Coronary artery (tissue), 2 donors: ENCODE measurements around the gene SLC25A25.
A peak's percentile ranks its signal among the peaks of the same experiment; 100 is the strongest.

Experiments
- DNase-seq: peaks from one replicate; pipeline ENCODE4 v3.0.0-alpha.2; 2017; ENCODE audit warnings: low spot score
- H3K27ac ChIP-seq, 2 donors: fragments of 200-600 bp; sonication (generic); one replicate each; pipeline ENCODE4 v1.5.1; 2016 to 2019
- H3K4me3 ChIP-seq: fragments of 200-600 bp; sonication (generic); 2 replicates; pipeline ENCODE4 v1.5.1; 2016; ENCODE audit warnings: mild to moderate bottlenecking, moderate library complexity
- TF ChIP-seq, protein P1 (sequence below): fragments of 200-600 bp; sonication (generic); IDR thresholded peaks from one replicate; pipeline ENCODE4 v1.5.1; 2019; ENCODE audit warnings: antibody characterized with exemption

Gene SLC25A25

DNA sequence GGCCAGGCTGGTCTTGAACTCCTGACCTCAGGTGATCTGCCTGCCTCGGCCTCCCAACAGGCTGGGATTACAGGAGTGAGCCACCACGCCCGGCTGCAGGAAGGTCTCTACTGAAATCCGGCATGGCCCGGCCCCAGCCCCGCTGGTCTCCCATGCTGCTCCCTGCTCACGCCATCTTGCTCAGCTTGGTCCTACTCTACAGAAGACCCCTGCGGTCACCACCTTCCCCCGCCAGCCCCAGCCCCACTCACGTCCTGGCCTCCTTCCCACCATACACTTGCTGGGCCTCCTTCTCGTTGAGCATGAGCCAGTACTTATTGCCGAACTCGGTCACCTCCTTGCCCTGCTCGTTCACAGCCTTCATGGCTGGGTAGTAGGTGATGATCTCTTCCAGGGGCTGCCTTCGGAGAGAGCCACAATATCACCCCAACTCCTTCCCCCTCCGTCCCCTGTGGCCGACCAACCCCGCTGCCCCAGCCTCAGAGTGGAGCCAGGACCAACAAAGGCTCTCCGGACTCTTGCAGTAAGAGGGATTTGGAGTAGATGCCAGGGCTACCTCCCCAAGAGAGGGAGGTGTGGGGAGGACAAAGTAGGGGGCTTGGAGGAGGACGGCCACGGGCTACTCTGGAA lies 55.5 kb downstream of the SLC25A25 start:
- DNase-seq: no peak
- TF ChIP-seq, protein P1, sequence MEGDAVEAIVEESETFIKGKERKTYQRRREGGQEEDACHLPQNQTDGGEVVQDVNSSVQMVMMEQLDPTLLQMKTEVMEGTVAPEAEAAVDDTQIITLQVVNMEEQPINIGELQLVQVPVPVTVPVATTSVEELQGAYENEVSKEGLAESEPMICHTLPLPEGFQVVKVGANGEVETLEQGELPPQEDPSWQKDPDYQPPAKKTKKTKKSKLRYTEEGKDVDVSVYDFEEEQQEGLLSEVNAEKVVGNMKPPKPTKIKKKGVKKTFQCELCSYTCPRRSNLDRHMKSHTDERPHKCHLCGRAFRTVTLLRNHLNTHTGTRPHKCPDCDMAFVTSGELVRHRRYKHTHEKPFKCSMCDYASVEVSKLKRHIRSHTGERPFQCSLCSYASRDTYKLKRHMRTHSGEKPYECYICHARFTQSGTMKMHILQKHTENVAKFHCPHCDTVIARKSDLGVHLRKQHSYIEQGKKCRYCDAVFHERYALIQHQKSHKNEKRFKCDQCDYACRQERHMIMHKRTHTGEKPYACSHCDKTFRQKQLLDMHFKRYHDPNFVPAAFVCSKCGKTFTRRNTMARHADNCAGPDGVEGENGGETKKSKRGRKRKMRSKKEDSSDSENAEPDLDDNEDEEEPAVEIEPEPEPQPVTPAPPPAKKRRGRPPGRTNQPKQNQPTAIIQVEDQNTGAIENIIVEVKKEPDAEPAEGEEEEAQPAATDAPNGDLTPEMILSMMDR: no peak
- no peak overlapping the region for H3K27ac ChIP-seq
- no peak overlapping the region for H3K4me3 ChIP-seq

DNA sequence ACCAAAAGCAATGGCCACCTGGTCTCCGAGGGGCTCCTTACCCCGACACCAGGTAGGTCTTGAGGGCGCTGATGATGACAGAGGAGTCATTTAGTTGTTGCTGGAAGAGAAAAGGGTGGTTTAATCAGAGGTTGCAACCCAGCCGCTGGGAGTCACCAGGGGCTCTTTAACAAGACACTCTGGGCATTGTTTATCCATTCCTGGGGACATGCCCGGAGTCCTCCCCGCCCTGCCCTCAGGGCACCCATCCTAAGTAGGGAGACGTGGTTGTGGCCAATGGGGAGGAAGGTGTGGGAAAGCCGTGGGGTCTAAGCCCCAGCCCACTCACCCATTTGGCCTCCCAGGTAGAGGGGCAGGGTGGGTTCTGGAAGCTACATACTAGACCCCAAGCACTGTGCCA lies 56.4 kb downstream of the SLC25A25 start:
- DNase-seq: no peak
- H3K4me3 ChIP-seq: no peak overlapping the region
- TF ChIP-seq, protein P1: no peak
- H3K27ac ChIP-seq: no peak overlapping the region

DNA sequence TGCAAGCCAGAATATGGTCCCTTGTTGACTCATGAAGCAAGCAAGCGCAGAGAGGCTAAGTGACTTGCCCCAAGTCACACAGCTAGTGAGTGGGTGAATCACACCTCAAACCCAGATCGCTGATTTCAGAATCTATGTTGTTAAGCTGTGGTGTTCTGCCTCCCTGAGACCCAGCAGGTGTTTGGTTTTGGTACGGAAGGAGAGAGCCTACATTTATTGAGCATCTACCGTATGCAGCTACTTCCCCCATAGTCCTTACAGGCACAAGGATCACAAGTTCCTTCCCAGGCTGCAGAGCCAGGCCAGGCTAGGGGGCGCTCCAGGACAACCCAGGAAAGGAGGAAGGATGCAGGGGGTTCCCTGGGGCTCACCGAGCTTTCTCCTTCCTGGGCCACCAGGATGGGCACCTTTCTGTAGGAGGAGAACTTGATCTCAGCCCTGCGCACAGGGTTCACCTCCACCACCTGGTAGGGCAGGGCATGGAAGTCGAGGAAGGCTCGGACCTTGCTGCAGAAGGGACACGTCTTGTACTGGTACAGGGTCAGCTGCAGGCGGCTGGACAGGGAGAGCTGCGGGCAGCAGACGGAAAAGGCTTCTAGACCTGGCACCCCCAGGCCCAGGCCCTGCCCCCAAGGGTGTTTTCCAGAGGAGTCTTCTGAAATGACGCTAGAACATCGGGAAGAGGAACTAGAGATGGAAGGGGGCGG lies 57.0 kb downstream of the SLC25A25 start:
- no peak for DNase-seq
- no peak overlapping the region for H3K4me3 ChIP-seq
- no peak overlapping the region for H3K27ac ChIP-seq
- TF ChIP-seq, protein P1: no peak

DNA sequence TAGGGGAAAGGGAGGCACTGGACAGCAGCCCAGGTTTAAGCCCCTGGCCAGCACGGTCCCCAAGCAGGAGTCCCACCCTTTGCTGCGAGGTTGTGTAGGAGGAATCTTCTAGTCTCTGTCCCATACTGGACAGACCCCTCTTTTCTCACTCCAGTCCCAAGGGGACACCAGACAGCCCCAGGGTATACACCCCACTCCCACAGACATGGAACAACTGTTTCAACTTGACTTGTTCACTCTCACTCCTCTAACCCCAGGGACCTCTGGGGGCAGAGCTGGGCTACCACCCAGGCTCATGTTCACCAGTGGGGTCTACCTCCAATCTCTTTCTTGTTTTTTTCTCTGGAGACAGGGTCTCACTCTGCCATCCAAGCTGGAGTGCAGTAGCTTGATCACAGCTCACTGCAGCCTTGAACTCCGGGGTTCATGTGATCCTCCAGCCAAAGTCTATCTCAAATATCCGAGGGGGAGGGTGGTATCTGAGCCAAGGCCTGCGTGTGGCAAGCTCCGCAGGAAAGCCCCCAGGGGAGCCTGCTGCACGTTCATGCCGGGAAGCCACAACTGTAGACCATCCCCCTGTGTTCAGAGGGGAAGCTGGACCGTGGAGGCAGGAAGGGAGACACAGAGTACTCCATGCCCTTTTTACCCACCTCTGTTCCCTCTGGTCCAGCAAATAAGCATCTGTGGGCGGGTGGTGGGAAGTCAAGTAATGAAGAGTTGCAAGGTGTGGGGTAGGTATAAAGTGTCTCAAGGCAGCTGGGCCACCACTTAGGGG lies 57.7 kb downstream of the SLC25A25 start:
- TF ChIP-seq, protein P1: no peak
- Histone ChIP-seq H3K27ac (no peak overlapping the region), H3K4me3 (peak overlapping the region; percentile 100)
- DNase-seq: no peak

DNA sequence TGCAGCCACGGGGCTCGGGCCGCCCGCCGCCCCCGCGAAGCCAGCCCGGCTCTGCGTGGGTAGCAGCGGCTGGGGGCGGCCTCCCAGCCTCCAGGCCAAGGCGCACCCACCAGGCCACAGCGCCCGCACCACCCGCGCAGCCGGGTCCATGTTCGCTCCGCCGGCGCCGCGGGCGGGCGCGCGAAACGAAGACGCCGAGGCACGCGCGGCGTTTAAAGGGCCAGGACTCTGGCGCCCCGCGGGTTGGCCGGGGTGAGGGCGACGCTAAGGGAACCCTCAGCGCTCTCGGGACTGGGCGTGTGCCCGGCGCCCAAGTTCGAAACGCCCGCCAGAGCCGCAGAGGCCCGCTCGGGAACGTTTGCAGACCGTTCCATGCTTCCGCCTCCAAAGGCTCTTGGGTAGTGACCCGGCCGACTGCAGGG lies 59.5 kb downstream of the SLC25A25 start, which contains the start of gene PTGES2:
PTGES2 (minus strand) TSS at position 162 of the 422 bp plus-strand sequence; CDS start at position 150, 12 bp downstream.
- Histone ChIP-seq H3K27ac (peak within 1 kb of the TSS; percentile 89 to 96), H3K4me3 (peak within 1 kb of the TSS; percentile 100)
- DNase-seq: peak; percentile 86
- TF ChIP-seq, protein P1: no peak

DNA sequence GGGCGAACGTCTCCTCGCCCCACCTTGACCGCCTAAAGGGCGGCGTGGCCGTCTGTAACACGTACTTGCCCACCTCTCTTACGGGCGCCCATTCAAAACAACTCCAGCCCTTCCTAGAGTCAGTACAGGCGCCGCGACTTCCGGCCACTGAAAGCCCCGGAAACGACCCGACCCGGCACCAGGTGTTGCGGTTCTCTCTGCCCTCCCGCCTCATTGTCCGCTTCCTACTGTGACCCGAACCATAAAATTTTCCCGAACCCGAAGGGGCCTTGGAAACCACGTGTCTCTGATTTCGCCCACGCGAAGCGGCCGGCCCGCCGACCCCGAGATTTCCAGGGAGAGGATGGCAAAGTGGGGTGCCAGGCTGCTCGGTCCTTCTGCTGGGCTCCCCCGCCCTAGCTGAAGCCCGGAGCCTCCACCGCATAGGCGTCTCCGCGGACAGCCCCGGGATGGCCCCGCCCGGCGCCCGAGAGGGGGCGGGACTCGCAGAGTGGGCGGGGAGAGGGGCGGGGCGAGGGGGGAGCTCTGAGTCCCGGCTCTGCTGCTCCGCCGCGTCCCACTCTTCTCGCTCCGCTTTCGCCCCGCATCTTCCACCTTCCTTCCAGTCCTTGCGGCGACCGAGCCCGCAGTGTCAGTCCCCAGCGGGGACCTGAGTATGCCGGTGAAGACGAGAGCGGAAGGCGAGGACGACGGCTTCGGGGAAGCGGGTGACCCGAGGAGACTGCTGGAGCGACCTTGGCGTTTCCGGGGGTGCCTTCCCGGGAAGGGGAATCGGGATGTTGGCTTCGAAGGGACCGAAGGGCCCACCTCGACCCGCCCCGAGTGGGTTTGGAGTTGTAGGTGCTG lies 60.2 kb downstream of the SLC25A25 start:
- H3K27ac ChIP-seq: peak overlapping the region; percentile 89 to 96
- H3K4me3 ChIP-seq: peak overlapping the region; percentile 100
- peak; percentile 92 for DNase-seq
- TF ChIP-seq, protein P1: no peak
